Stomach (tissue), 4 donors: ENCODE results near the gene MLLT10.

ENCODE experiments used
- CTCF ChIP-seq, 7 experiments: fragments of 450-650 bp in 4 of 7; fragments of 200-600 bp in 3 of 7; sonication (generic) in 3 of 7; IDR thresholded peaks; one replicate each; pipeline ENCODE4 v1.5.1; 2016 to 2019; ENCODE audit warnings: antibody characterized with exemption in 7 of 7, control low read depth in 2 of 7, mild to moderate bottlenecking in 1 of 7
- EP300 ChIP-seq: sonication (generic); formaldehyde crosslinking; IDR thresholded peaks from one replicate; pipeline ENCODE4 v1.6.1; 2017; ENCODE audit warnings: antibody characterized with exemption
- POLR2A ChIP-seq, 4 donors: fragments of 450-650 bp; IDR thresholded peaks; one replicate each; pipeline ENCODE4 v1.6.1; 2016; ENCODE audit warnings: antibody characterized with exemption in 4 of 4, control low read depth in 2 of 4, mild to moderate bottlenecking in 1 of 4, moderate library complexity in 1 of 4
- POLR2AphosphoS5 ChIP-seq, 3 donors: sonication (generic); formaldehyde crosslinking; IDR thresholded peaks; one replicate each; pipeline ENCODE4 v1.6.1; 2016; ENCODE audit warnings: antibody characterized with exemption in 3 of 3

GRCh38 chr10:21760332-21760731 lies 226.3 kb downstream of the MLLT10 start:
- no peak for TF ChIP-seq CTCF (IDR thresholded peaks at IDR 0.05)
- TF ChIP-seq POLR2A (IDR thresholded peaks at IDR 0.05): no peak
- TF ChIP-seq POLR2AphosphoS5 (IDR thresholded peaks at IDR 0.05): no peak
- TF ChIP-seq EP300: no peak
